ENCODE data around the gene POLR2F.

POLR2F gene

DNA sequence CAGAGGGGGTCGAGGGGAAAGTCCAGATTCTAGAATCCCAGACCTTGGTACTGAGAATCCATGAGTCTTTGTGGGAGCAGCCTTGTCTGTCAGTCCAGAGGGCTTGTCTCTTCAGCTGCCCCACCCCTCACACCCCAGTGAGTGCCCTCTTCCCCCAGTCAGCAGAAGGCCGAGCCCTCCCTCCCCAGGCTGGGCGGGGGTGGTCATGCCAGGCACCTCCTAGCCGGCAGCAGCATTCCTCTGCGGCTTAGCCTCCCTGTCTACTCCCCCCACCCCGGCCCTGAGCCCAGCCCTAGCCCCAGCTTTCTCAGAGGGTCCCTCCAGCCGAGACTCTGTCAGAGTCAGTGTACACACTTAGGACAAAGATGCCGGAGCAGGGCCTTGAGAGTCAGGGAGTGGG, 26.3 kb downstream of the POLR2F start:
- TF ChIP-seq, protein P1, sequence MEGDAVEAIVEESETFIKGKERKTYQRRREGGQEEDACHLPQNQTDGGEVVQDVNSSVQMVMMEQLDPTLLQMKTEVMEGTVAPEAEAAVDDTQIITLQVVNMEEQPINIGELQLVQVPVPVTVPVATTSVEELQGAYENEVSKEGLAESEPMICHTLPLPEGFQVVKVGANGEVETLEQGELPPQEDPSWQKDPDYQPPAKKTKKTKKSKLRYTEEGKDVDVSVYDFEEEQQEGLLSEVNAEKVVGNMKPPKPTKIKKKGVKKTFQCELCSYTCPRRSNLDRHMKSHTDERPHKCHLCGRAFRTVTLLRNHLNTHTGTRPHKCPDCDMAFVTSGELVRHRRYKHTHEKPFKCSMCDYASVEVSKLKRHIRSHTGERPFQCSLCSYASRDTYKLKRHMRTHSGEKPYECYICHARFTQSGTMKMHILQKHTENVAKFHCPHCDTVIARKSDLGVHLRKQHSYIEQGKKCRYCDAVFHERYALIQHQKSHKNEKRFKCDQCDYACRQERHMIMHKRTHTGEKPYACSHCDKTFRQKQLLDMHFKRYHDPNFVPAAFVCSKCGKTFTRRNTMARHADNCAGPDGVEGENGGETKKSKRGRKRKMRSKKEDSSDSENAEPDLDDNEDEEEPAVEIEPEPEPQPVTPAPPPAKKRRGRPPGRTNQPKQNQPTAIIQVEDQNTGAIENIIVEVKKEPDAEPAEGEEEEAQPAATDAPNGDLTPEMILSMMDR (IDR thresholded peaks at IDR 0.05; ENCODE audit: unreplicated experiment in 3 of 3): no peak
- Mint-ChIP-seq H3K36me3 (ENCODE audit: low read depth) (peaks cover 3% of the 10 kb centered on the region), H3K27me3 (ENCODE audit: low read depth) (peaks cover 39% of the 10 kb centered on the region), H3K27ac (no peak overlapping the region), H3K4me3 (no peak overlapping the region), H3K9me3 (no peaks in the 10 kb centered on the region), H3K4me1 (peaks cover 13% of the 10 kb centered on the region)

DNA sequence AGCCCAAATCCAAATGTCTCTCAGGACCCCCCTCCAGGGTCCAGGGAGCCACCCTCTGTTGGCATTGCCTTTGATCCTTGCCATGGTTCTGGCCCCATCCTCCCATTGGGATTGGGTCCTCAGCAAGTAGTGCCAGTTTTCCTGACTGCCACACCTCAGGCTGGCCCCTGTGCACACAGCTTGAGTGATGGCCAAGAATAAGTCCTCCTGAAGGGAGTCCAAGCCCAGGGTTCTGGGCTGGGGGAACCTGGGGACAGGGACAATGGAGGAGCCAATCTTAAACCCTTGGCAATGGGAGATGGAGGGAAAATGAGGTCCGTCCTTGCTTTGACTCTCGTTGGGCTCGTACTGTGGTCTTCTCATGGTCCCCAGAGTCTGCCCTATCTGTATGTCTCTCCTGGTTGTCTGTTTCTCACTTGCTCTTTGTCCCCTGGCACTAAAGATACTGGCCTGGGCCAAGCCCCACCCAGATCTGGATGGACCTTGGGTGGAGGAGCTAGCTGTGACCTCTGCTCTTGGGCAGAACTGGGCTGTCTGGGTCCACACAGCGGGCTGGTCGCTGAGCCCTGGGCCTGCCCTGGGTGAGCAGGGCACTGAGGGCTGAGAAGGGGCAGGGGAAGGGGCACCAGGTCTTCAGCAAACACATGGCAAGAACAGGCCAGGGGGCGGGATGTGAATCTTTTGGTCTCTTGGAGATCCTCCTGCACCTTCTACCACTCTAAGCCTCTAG, 27.9 kb downstream of the POLR2F start:
- Mint-ChIP-seq H3K27ac (no peak overlapping the region), H3K9me3 (no peaks in the 10 kb centered on the region), H3K27me3 (ENCODE audit: low read depth) (peaks cover 43% of the 10 kb centered on the region), H3K36me3 (ENCODE audit: low read depth) (no peaks in the 10 kb centered on the region), H3K4me3 (peak overlapping the region in 1 of 3 experiments; percentile 21), H3K4me1 (peaks cover 5% of the 10 kb centered on the region)
- TF ChIP-seq, protein P1 (IDR thresholded peaks at IDR 0.05; ENCODE audit: unreplicated experiment in 3 of 3): no peak

DNA sequence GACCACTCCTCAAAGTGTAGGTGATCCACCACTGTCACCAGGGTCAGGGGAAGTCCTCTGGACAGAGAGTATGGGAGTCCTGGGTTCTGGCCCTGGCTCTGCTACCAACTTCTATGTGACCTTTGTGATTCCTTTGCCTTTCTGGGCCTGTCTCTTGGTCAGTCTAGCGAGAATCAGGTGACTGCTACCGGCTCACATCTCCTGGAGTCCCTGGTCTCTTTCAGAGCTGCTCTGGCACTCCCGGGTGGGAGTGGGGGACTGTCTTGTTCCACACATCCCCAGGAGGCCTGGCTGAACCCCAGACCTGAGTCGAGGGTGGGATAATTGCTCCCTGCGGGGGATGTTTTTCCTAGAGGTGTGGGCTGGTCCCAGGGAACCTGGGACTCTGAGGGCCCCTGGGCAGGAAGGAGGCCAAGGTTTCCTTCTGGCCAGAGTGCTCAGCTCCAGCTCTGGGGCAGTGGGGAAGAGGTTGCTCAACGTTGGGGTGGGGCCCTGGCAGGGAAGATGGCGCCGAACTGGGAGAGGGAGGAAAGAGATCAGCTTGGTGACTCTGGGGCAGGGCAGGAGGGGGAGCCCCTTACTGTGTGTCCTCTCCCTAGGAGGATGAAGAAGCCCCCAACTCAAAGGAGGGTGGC, 28.8 kb downstream of the POLR2F start:
- H3K9me3 Mint-ChIP-seq: no peaks in the 10 kb centered on the region
- TF ChIP-seq, protein P1 (IDR thresholded peaks at IDR 0.05; ENCODE audit: unreplicated experiment in 3 of 3): no peak
- peak overlapping the region in 1 of 3 experiments; percentile 43 for H3K4me3 Mint-ChIP-seq
- no peak overlapping the region for H3K27ac Mint-ChIP-seq
- H3K4me1 Mint-ChIP-seq: peaks cover 5% of the 10 kb centered on the region
- peaks cover 43% of the 10 kb centered on the region for H3K27me3 Mint-ChIP-seq (ENCODE audit: low read depth)
- H3K36me3 Mint-ChIP-seq (ENCODE audit: low read depth): no peaks in the 10 kb centered on the region

DNA sequence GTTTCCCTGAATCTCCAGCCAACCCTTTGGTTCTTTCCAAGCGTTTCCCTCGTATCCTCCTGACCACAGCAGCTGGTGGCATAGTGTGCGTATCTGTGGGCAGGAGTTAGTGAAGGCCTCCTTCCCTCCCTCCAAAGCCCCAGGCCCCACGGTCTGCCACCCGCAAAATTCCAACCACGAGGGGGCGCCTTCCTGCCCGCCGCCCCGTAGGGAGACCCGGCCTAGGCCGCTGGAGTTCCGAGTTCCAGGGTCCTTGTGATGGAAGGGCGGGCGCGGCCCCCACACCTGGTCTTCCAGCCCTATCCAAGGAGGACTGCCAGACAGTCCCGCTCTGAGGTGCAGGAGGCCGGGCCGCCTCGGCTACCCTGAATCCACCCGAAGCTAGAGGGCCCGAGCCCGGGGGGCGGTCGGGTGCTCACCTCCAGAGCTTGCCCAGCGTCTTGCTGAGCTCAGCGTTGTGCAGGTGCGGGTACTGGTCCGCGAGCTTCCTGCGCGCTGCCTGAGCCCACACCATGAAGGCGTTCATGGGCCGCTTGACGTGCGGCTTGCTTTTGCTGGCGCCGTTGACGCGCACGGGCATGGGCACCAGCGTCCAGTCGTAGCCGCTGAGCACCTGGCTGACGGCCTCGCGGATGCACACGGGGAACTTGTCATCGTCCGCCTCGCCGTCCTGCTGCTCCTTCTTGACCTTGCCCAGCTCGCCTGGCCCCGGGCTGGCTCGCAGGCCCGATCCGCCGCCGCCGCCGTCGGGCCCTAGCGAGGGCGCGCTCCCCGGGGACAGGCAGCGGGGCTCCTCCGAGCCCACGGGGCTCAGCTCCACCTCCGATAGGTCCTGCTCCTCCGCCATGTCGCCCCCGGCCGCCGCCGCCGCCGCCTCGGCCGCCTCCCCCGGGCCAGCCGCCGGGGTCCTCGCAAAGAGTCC, 29.7 kb downstream of the POLR2F start:
- Mint-ChIP-seq H3K9me3 (no peaks in the 10 kb centered on the region), H3K27ac (no peak overlapping the region)
- TF ChIP-seq, protein P1 (IDR thresholded peaks at IDR 0.05; ENCODE audit: unreplicated experiment in 3 of 3): peak; percentile 25 to 45 (median 39)

DNA sequence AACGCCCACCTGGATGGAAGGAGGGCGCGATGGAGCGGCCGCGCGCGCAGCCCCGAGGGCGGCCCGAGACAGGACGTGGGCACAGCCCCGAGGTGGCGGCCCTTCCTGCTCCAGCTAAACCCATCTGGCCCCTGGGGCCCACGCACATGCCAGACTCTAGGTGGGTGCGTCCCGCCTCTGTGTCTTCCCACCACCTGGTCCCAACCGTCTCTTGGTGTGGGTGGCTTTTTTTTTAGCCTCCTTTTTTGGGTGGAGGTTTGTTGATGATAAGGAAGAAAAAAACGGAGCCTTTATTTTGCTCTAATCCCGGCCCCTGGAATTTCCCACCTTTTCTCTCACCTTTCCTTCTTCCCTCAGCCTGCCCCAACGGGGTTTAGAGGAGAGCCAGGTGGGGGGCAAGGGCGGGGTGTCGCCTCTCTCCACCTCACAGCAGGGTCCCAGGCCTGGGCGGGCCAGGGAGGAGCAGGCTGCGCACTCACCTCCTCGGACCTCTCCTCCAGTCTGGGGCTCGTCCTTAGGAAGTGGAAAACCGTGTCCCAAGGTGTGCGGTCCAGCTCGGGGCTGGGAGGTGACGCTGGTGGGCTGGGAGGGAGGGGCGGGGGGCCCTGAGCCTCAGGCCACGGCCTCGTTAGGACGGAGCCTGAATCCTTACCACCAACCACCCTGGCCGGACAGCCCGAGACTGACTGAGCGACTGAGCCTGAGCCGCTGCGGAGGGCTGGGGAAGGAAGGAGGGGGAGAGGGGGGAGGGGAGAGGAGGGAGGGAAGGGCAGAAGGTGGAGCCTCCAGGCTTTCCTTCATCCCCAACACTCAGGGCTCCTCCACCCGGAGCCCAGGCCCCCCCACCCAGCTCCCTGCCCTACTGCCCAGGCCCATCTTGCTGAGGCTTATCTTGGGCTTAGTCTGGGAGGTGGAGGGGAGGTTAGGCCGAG, 30.6 kb downstream of the POLR2F start, which contains the start of gene SOX10:
SOX10 (minus strand) TSS at position 696 of the 932 bp plus-strand sequence. CDS start 771 bp downstream, outside the sequence.
- Mint-ChIP-seq H3K4me3 (peak within 1 kb of the TSS in 1 of 3 experiments; percentile 61), H3K27me3 (ENCODE audit: low read depth) (peaks cover 43% of the 10 kb centered on the region), H3K36me3 (ENCODE audit: low read depth) (no peaks in the 10 kb centered on the region), H3K27ac (no peak within 1 kb of the TSS), H3K9me3 (no peaks in the 10 kb centered on the region), H3K4me1 (peaks cover 5% of the 10 kb centered on the region)
- TF ChIP-seq, protein P1 (IDR thresholded peaks at IDR 0.05; ENCODE audit: unreplicated experiment in 3 of 3): no peak

More for the DNA sequence above, 29.7 kb downstream of the POLR2F start:
- no peaks in the 10 kb centered on the region for H3K36me3 Mint-ChIP-seq (ENCODE audit: low read depth)
- H3K4me3 Mint-ChIP-seq: peak overlapping the region in 1 of 3 experiments; percentile 43
- peaks cover 5% of the 10 kb centered on the region for H3K4me1 Mint-ChIP-seq
- peaks cover 43% of the 10 kb centered on the region for H3K27me3 Mint-ChIP-seq (ENCODE audit: low read depth)
